Prostate gland (tissue), 2 donors: Measurements from ENCODE around the gene CALCB.

Experiments
- CTCF ChIP-seq, 4 experiments: fragments of 200-600 bp in 2 of 4; fragments of 450-650 bp in 2 of 4; sonication (generic) in 2 of 4; IDR thresholded peaks; 1 replicate in 3 of 4; 2 replicates in 1 of 4; pipeline ENCODE4 v1.5.1; 2016 to 2019; ENCODE audit warnings: antibody characterized with exemption in 4 of 4, mild to moderate bottlenecking in 2 of 4, moderate library complexity in 2 of 4
- POLR2A ChIP-seq: fragments of 450-650 bp; IDR thresholded peaks from one replicate; pipeline ENCODE4 v1.6.1; 2016; ENCODE audit warnings: antibody characterized with exemption, mild to moderate bottlenecking

GRCh38 chr11:15062599-15062998 is 10.8 kb upstream of the CALCB start:
- TF ChIP-seq POLR2A (no peak), CTCF (IDR thresholded peaks at IDR 0.05) (no peak)
